GM18951 (cell line): Measurements from ENCODE around the gene KIF5C.

Experiments used
- POLR2A ChIP-seq: IDR thresholded peaks from 4 replicates; pipeline ENCODE4 v1.6.1; 2011; ENCODE audit warnings: mild to moderate bottlenecking; ENCODE audit not compliant: insufficient read length, insufficient read depth; ENCODE audit errors: extremely low read depth
- in situ Hi-C: fragments of 300-500 bp; cut with MboI; formaldehyde crosslinking; loops from one replicate; pipeline ENCODE4 v1.12.0; 2022; ENCODE audit warnings: low sequenced_read_pairs, mixed read lengths, inconsistent platforms; ENCODE audit not compliant: unreplicated experiment

KIF5C gene

DNA sequence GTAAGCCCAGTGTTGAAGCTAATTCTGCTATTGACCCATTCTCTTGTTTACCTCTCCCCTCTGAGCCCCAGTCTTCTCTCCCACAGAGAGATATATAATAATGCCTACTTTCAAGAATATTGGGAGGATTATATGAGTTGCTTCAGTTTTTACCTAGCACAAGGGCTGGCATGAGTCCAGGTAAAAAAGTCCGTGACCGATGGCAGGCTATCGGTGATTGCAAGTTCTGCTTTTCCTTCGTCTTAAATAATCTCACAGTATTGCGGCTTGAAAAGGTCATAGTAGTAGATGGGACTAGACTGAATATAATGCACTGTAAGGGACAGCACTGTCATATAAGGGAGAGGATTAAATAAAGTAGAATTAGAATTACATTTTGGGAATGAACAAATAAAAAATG, 77.6 kb downstream of the KIF5C start:
- no peak for TF ChIP-seq POLR2A
- in situ Hi-C loops, result no loop called here

DNA sequence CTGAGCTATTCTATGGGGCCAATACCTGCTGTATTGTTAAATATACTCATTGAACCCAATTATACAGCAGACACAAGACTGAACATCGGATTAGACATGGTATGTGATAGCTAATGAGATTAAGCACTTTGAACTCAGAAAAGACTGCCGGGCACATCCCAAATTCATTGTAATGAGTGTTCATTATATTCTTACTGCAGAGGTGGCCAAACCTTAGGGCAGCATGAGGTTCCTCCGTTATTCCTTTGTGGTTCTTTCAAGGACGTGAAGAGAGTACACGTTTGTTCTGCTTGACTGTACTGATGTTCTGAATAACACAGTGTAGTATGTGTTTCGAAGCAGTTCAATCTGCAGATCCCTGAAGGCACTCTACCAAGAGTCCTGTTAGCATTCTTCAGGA, 78.4 kb downstream of the KIF5C start:
- in situ Hi-C loops, result no loop called here
- no peak for TF ChIP-seq POLR2A

DNA sequence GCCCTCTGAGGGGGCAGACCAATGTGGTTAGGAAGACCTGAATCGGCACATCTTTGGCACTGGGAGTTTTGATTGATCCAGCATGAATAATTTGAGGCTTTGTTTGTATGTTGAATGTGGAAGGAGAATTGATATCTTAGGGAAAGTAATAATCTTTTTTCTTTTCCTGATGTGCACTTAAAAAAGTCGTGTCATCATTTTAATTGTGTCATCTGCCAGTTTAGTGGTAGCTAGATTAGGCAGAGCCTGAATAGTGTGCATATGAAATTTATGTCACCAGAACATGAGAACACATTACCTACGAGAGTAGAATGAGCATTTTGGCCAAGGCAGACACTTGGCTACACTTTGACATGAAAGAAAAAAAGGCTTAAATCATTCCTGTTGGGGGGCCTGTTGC, 79.5 kb downstream of the KIF5C start:
- TF ChIP-seq POLR2A, result no peak
- in situ Hi-C loops, result no loop called here

DNA sequence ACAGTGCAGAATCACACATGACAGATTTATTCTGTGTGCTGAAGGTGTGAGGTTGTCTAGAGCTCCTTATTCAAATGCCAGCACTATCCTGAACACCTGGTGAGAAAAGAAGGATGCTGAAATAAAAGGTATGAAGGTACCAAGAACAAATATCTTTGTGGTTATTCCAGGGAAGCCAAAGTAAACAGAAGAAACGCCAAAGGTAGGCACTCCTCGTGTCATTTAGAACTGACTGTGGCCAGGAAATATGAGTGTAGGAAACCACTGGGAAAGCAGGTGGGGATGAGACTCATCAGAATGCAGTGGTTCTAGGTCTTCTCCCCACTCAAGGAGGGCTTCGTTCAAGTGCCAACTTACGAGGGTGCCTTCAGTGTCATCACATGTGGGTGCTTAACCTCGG, 80.8 kb downstream of the KIF5C start:
- TF ChIP-seq POLR2A, result no peak
- in situ Hi-C loops, result no loop called here

DNA sequence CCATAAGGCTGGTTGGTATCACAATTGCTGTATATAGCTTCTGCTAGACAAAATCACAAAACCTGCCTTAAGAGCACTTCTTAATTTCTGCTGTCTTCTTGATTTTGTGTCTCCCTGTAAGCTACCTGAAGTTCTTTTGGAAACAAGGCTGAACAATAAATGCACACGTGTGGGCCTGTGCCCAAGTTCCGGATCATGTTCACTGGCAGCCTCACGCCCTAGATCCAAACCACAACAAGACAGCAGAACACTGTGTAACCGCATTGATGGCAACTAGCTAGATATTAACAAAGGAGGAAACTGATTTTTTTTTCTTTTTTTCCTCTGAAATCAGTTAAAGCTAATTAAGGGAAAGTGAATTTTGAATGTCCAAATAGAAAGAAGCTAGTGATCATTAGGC, 82.0 kb downstream of the KIF5C start:
- in situ Hi-C loops, result no loop called here
- TF ChIP-seq POLR2A, result no peak

DNA sequence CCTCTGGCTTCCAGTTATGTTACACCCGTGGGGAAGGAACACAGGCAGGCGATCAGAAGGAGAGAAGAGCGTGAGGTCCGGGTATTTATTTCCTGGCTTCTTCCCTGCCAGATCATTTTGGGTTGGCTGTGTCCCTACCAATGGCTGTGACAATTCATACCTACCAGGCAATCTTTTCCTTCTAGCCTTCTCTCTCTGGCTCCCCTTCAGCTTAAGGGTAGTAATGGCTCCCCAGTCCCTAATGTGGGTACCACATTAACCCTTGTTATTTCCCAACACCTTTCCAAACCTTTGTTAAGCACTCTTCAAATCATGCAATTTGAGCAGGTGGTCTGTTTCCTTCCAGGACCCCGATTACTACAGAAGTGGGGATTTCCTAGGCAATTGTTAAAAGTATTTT, 84.7 kb downstream of the KIF5C start:
- in situ Hi-C loops, result no loop called here
- TF ChIP-seq POLR2A, result no peak

DNA sequence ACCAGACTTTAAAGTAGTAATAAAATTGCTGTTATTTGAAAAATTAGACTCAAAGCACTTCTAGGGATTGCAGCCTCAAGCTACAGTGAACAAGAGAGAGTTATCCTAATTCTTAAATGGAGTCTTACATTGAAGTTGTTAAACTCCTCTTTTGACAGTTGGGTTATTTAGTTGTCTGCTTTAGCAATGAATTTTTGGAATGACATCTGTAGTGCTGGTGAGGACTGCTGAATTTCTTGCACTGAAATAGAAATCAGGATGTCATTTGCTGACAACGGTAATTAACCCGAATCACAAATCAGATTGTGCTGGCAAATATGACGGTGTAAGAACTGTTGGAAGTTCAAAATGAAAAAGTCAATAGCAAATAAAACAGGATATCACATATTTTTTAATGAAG, 85.5 kb downstream of the KIF5C start:
- TF ChIP-seq POLR2A, result no peak
- in situ Hi-C loops, result no loop called here

DNA sequence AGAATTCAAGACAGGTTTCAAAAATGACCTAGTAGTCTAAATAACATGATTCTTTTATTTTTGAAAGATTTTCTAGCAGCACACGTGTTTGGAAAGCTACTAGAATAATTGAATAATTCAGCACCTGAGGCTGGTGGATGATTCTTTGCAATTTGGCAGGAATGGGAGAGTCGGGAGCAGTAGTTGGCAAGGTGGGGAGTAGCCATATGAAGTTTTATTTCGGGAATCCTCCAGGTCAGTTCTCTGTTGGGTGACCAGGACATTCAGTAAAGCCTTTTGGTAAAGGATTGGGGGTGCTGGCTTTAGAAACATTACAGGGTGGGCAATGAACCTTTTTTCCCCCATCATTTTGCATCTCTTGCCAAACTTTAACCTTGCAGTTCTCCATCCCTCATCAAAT, 88.4 kb downstream of the KIF5C start:
- in situ Hi-C loops, result no loop called here
- TF ChIP-seq POLR2A, result no peak

DNA sequence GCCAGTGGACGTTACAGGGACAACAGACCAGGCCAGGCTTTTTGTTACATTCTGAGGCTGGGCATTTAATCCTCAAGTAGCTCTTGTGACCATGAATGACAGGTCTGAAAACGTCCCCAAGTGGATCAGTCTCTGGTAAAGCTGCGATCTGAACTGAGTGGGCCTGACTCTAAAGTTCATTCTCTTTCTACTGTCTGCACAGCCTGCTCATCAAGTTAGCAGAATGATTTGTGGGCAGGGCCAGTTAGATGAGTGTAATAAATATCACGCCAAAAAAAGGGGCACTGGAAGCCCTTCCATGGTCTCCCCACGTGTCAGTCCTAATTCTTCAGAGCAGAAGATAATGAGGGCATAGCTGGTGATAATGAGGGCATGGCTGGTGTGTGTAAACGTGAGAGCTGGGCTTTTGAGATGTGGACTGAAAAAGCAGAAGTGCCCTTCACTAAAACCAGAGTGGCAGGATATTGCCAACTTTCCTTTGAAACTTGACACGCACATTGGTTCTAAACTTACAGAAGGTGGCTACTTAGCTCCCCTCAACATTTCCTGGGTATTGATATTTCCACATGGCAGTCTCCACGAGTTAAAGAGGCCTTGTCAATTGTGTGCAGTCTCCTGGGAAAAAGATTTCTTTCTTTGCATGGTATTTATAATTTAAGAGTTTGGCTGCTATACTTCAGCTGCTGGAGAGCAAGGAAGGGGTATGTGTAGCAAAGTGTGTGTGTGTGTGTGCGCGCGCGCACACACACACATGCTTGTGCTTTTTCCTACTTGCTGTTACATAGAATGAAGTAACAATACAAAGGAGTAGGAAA, 90.8 kb downstream of the KIF5C start:
- in situ Hi-C loops, result no loop called here
- no peak for TF ChIP-seq POLR2A

DNA sequence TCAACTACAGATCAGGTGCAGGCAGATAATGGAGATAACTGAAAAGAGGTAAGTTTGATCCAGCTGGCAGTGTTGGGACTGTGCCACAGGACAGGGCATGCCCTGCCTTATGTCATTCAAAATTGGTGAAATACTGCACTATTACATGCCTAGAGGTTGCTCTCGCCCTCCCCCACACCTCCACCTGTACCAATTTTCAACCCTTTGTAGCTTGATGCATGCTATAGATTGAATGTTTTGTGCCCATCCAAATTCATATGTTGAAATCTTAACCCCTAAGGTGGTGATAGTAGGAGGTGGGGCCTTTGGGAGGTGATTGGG, 91.4 kb downstream of the KIF5C start:
- in situ Hi-C loops, result no loop called here
- TF ChIP-seq POLR2A, result no peak

DNA sequence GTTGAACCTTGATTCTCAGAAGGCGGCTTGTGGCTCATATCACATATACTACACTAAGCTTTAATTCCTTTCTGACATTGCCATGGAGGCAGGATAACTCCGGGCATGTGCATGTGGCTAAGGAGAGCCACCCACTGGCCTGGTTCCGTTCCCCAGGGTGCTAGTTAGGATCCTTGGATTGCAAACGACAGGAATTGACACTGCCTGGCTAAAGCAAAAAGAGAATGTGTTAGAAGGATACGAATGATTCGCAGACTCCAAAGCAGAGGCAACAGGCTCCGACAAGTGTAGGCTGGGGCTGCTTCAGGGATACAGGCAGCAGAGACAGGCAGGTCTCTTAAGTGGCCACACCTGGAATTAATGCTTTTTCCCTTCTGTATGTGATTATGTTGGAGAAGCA, 92.0 kb downstream of the KIF5C start:
- TF ChIP-seq POLR2A, result no peak

DNA sequence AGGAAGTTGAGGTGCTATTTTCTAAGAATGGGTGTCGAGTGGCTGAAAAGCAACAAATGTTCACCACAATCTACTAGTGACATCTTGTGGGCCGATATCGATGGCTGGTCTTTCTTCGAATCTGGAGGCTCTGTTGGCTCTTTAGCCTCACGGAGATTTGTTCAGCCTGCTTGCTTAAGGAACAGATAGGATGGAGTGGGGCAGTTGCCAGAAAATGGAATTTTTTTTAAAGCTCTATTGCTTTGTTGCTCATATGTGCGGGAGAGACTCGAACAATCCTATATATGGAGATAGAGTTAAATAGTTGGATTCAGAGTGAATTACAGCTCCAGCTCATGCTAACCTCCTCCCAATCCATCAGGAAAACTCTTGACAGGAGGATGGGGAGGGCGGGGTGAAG, 92.6 kb downstream of the KIF5C start:
- no peak for TF ChIP-seq POLR2A
- in situ Hi-C loops, result no loop called here

More for the DNA sequence above, 92.0 kb downstream of the KIF5C start:
- in situ Hi-C loops, result no loop called here

DNA sequence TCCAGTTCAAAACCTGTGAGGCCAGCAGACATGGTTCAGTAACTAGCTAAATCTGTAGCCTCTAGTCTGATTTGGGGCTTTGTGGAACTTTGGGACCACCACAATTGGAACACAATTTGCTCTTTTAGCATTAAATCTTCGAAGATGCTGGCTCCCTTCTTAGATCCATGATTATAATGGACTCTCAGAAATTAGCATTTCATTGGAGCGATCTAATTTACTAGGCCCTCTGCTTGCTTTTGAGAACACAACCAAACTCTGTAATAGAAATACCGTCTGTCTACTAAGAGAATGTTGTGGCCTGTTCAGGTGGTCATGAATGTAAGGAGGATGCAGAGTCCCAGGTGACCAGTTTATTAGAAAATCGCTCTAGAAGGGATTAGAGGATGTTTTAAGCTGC, 93.3 kb downstream of the KIF5C start:
- no peak for TF ChIP-seq POLR2A
- in situ Hi-C loops, result no loop called here

DNA sequence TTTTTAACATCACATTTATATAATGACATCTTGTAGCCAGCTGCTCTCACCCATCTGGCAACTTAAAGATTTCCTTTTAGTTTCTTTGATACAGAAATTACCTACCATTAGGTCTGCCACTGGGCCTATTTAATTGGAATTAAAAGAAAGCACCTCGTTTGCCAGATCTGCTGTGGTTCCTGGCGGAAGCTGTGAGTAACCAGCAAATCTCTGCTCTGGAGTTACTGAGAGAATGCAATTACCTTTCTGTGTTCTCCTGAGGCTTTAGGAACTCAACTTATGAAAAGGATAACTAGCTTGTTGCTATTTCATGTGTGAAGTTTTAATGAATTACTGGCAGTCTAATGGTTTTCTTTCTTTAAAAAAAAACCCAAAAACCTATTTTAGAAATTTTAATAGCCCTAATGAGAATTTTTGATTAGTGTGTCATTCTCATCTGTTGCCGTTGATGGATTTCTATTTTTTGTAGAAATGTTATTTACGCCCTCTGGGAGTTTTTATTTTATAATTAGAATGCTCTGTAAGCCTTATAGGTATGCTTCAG, 93.8 kb downstream of the KIF5C start:
- in situ Hi-C loops, result no loop called here
- TF ChIP-seq POLR2A, result no peak
